Activated T-helper 2 cell treated with anti-CD3 and anti-CD28 coated beads, Interferon-gamma antibody, Interleukin-2, Interleukin-4, amounts not matched to agents 10 μg/mL and 5 μg/mL and 100 μg/mL, durations not matched to agents 14 hours and 24 hours and 36 hours (primary cell): ENCODE results near the gene APOA4. TPM values are rescaled to one million over a fixed set of nuclear protein-coding genes. Genes with fewer than 3 reads are reported as not detected.
"Not testable (repeated sequence)": the region's sequence is repeated elsewhere in the genome, so short reads cannot be mapped to it uniquely, and the experiment has no call there.

Source experiments
- DNase-seq: peaks from one replicate; pipeline ENCODE4 v3.0.0; 2021; ENCODE audit warnings: low spot score
- H3K27ac Mint-ChIP-seq: one replicate; pipeline ENCODE4 v1.8.0; 2021; ENCODE audit warnings: mixed read lengths
- H3K27me3 Mint-ChIP-seq: one replicate; pipeline ENCODE4 v1.8.0; 2021; ENCODE audit warnings: low read depth, mixed read lengths
- H3K36me3 Mint-ChIP-seq: one replicate; pipeline ENCODE4 v1.8.0; 2021; ENCODE audit warnings: low read depth, mixed read lengths
- H3K4me1 Mint-ChIP-seq: one replicate; pipeline ENCODE4 v1.8.0; 2021; ENCODE audit warnings: low read depth, mixed read lengths
- H3K4me3 Mint-ChIP-seq: one replicate; pipeline ENCODE4 v1.8.0; 2021; ENCODE audit warnings: low read depth, mild to moderate bottlenecking, moderate library complexity, mixed read lengths
- H3K9me3 Mint-ChIP-seq: one replicate; pipeline ENCODE4 v1.8.0; 2021; ENCODE audit warnings: mixed read lengths
- intact Hi-C: fragments of 100-400 bp; cut with micrococcal nuclease; formaldehyde crosslinking; loops from one replicate; pipeline ENCODE4 v1.15.1; 2023
- total RNA-seq: library from RNA; stranded (reverse); gene quantifications from 2 replicates; pipeline ENCODE4 v1.2.3, GENCODE V29; 2022

APOA4 gene
- total RNA-seq, 1 donor from 2014 or later, result not detected

DNA sequence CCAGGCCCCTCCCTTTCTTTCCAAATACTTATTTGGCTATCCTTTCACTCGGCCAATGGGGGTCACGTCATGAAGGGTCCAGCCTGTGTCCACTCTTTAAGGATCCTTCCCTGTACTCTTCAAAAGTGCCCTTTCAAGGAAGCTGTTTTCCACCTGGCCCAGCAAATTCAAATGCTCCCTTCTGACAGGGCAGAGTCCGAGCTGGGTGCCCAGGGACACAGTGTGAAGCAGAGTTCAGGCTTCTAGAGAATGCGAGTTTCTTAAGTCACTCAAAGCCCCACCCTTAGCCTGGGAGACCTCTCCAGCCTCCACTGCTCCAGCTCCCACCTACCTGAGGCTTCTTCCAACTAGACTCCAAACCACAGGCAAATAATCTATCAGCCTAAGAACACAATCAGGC lies 19.8 kb upstream of the APOA4 start:
- Mint-ChIP-seq H3K27ac (no peak overlapping the region), H3K36me3 (peaks cover 35% of the 10 kb centered on the region), H3K4me1 (peaks cover 3% of the 10 kb centered on the region), H3K4me3 (no peak overlapping the region), H3K9me3 (no peaks in the 10 kb centered on the region), H3K27me3 (no peaks in the 10 kb centered on the region)
- intact Hi-C loops, result no loop called here
- no peak for DNase-seq

DNA sequence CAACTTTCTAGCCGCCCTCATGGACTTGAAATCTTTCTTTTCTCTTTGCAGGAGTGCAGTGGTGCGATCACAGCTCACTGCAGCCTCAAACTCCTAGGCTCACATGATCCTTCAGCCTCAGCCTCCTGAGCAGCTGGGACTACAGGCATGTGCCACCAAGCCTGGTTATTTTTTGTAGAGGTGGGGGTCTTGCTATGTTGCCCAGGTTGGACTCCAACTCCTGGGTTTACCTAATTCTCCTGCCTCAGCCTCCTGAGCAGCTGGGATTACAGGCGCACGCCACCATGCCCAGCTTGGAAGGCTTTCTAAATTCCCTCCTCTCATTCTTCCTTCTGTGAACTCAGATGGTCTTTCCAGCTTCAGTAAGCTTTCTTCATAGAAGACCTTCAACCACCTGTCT lies 19.0 kb upstream of the APOA4 start:
- Mint-ChIP-seq H3K36me3 (peaks cover 31% of the 10 kb centered on the region), H3K4me1 (peaks cover 3% of the 10 kb centered on the region), H3K27ac (no peak overlapping the region), H3K9me3 (no peaks in the 10 kb centered on the region), H3K4me3 (no peak overlapping the region), H3K27me3 (no peaks in the 10 kb centered on the region)
- DNase-seq, result no peak
- intact Hi-C loops, result no loop called here

DNA sequence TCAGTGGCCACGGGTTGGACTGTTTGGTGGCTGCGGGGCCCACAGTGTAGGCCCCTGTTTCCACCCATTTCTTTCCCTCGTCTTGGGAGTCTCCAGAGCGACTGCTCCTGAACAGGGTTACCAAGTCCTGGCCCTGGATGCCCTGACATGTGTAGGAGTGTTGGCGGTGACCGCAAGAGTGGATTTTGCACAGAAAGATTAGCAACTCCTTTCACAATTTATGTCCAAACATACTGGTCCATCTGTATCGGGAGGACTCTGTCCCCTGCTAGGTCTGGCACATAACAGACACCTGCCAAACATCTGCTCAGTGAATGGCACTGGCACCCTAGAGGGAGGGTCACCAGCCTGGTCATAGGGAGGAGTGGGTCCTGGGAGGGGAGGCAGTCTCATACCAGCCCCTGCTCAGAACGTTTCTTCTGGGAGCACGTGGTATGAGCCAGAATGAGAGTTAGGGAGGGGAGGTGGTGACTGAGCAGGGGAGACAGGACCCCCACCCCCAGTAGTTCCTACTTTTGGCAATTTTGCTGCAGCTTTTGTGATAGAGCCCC lies 17.7 kb upstream of the APOA4 start:
- no peak for DNase-seq
- Mint-ChIP-seq H3K4me3 (no peak overlapping the region), H3K36me3 (peaks cover 19% of the 10 kb centered on the region), H3K9me3 (no peaks in the 10 kb centered on the region), H3K27ac (no peak overlapping the region), H3K27me3 (no peaks in the 10 kb centered on the region), H3K4me1 (peaks cover 4% of the 10 kb centered on the region)
- intact Hi-C loops, result no loop called here

DNA sequence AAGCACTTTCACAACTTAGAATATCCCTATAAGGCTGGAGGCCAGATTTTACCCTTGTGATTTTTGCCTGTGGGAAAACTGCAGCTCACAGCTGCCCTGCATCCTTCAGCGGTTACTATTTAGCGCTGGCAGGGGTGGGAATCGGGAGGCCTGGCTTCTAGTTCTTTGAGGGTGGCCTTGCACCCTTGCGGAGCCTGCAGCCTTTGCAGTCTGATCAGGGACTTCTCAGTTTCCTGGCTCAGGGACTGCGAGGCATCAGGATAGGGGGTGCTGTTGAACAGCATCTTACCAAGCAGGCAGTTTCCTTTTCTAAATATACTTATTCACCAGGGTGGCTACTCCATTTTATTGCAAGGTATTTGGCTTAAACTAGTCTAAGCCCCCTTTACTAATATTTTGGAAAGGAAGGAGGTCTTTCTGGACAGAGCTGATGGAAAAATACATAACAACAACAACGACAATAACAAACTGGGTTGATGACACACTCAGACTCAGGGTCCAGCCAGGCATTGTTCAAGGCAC lies 17.2 kb upstream of the APOA4 start:
- Mint-ChIP-seq H3K27me3 (no peaks in the 10 kb centered on the region), H3K4me1 (peaks cover 6% of the 10 kb centered on the region), H3K9me3 (no peaks in the 10 kb centered on the region), H3K4me3 (no peak overlapping the region), H3K27ac (no peak overlapping the region), H3K36me3 (peaks cover 16% of the 10 kb centered on the region)
- no peak for DNase-seq
- intact Hi-C loops, result no loop called here

DNA sequence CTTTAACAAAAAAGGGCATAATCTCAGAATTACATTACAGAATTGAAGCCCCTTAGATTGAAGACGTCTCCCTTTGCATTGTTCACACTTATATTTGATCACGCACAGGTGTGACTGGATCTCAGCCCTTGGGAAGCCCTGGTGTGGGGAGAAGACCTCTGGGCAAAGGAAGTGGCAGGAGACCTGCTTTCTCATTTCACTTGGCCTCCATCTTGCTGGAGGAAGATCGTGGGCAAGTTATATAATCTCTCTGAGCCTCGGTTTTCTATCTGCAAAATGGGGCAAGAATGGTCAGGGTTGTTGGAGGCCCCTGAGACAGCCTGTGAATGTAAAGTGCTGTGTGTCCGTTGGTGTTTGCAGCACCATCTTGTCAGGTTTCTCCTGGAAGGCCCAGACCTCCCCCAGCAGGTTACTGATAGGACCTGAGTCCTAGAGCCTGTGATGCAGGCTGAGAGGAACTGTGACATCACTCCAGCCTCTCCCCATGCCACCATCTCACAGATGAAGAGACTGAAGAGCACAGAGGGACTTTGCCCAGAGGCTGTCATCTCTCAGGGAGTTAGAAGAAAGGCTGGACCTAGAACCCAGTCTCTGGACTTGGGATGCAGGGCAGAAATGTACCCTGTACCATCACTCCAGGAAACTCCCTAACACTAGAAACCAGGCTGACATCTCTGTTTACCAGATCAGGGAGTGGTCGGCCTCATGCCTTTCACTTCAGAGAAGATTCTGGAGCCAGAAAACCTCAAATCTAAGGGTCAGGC lies 15.4 kb upstream of the APOA4 start:
- no peak overlapping the region for H3K4me3 Mint-ChIP-seq
- DNase-seq, result no peak

DNA sequence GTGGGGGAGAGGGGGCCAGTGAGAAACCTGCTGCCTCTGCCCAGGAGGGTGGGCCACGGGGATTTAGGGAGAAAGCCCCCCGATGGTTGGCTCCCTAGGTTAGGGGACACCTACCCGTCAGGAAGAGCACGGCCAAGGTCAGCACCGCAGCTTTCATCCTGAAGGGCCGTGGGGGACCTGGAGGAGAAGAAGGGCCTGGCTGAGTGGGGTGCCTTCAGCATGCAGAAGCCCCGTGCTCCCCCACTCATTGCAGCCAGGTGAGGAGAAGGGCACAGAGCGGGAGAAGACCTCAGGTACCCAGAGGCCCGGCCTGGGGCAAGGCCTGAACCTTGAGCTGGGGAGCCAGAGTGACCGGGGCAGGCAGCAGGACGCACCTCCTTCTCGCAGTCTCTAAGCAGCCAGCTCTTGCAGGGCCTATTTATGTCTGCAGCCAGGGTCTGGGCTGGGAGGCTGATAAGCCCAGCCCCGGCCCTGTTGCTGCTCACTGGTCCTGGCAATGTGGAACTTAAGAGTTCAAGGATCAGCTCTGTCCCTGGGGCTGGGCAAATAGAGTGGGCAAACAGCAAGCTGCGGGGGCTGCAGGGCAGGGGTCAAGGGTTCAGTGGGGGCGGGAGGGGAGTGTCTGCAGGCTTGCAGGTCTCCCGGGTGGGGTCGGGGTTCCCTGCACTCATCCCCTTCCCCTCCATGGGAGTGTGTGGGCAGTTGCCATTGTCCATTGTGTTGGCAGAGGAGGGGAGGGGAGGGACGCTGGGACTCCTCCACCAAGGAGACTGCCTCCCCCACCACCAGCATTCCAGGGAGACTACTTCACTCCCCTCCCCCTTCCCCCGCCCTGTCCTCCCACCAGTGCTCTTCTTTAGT lies 14.4 kb upstream of the APOA4 start, which contains the start of gene APOA1:
TSS of gene APOA1 (minus strand) at position 392 of the 861 bp plus-strand sequence. CDS start at position 157, 235 bp downstream.
- intact Hi-C loops, result loop anchor here (2.0 kb wide), 2 partner anchors 15 to 47 kb away; partner anchors contain the start of gene APOA5

More for the DNA sequence above, 15.4 kb upstream of the APOA4 start:
- H3K27me3 Mint-ChIP-seq, result no peaks in the 10 kb centered on the region
- no peaks in the 10 kb centered on the region for H3K9me3 Mint-ChIP-seq
- no peak overlapping the region for H3K27ac Mint-ChIP-seq
- H3K4me1 Mint-ChIP-seq, result peaks cover 6% of the 10 kb centered on the region
- intact Hi-C loops, result no loop called here
- peaks cover 6% of the 10 kb centered on the region for H3K36me3 Mint-ChIP-seq

DNA sequence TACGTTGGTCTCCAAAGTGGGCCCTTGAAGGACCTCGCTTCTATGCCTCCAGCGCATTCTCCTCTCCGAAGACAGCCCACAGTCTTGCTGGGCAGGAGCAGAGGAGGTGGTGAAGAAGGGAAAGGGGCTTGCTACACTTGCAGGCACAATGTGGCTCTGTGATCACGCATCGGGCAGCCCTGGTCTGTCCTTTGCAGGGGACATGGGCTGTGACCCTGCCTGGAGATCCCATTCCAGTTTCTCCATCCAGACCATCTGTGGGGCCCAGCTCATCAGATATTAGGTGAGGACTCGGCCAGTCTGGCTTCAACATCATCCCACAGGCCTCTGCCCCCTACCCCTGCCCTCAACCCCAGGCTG lies 13.5 kb upstream of the APOA4 start:
- Mint-ChIP-seq H3K4me1 (peaks cover 6% of the 10 kb centered on the region), H3K27me3 (no peaks in the 10 kb centered on the region), H3K9me3 (no peaks in the 10 kb centered on the region), H3K27ac (no peak overlapping the region), H3K4me3 (no peak overlapping the region), H3K36me3 (no peaks in the 10 kb centered on the region)
- intact Hi-C loops, result loop anchor here (2.0 kb wide), 2 partner anchors 16 to 46 kb away; partner anchors contain the start of gene APOA5
- no peak for DNase-seq

More for the DNA sequence above, 14.4 kb upstream of the APOA4 start, which contains the start of gene APOA1:
- Mint-ChIP-seq H3K27me3 (no peaks in the 10 kb centered on the region), H3K9me3 (no peaks in the 10 kb centered on the region), H3K4me1 (peaks cover 6% of the 10 kb centered on the region), H3K4me3 (no peak within 1 kb of the TSS), H3K36me3 (no peaks in the 10 kb centered on the region), H3K27ac (no peak within 1 kb of the TSS)
- DNase-seq, result no peak

DNA sequence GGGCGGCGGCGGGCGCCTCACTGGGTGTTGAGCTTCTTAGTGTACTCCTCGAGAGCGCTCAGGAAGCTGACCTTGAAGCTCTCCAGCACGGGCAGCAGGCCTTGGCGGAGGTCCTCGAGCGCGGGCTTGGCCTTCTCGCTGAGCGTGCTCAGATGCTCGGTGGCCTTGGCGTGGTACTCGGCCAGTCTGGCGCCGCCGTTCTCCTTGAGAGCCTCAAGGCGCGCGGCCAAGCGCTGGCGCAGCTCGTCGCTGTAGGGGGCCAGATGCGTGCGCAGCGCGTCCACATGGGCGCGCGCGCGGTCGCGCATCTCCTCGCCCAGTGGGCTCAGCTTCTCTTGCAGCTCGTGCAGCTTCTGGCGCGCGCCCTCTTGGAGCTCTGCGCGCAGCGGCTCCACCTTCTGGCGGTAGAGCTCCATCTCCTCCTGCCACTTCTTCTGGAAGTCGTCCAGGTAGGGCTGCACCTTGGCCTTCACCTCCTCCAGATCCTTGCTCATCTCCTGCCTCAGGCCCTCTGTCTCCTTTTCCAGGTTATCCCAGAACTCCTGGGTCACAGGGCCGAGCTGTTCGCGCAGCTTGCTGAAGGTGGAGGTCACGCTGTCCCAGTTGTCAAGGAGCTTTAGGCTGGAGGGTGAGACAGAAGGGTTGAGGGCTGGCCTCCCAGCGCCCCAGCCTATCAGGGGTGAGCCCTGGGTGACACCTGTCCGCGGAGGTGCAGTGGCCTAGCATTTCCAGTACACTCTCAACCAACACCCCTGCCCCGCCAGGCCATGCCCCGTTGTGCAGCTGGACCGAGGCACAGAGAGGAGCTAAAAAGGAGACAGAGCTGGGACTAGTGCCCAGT lies 12.9 kb upstream of the APOA4 start:
- DNase-seq, result peak; percentile 76
- Mint-ChIP-seq H3K4me1 (peaks cover 6% of the 10 kb centered on the region), H3K27ac (no peak overlapping the region), H3K4me3 (peak overlapping the region; percentile 49), H3K9me3 (no peaks in the 10 kb centered on the region), H3K27me3 (no peaks in the 10 kb centered on the region), H3K36me3 (no peaks in the 10 kb centered on the region)
- intact Hi-C loops, result loop anchor here (2.0 kb wide), 2 partner anchors 17 to 45 kb away; partner anchors contain the start of gene APOA5

DNA sequence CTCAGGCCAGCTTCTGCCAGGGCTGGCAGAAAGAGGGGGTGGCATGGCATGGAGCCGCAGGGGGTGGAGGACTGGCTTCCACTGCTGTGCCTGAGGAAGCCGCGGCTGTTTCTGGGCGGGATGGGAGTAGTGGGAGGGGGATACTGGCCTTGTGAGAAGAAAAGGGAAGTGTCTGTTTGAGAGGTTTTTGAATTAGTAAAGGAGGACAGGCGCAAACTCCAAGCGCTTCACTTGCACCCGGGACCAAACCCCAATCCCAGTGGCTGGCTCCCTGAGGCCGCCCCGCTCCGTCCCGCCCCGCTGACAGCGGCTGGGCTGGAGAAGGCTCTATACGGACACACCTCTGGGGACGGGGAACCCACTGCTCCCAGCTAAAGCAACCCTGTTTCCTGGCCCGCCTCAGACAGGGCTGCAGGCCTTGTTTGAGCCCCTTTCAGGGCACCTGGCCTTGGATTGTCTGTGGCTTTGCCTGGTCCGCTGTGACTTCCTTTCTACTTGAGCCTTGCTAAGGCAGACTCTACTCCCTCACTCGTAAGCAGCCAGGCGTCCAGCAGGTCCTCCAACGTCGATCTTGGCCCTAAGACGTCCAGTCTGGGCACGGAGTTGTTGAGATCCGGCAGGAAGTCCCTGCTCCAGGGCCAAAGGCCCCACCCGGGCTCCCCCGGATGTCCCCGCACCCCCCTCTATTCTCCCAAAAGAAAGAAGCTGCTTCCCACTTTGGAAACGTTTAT lies 12.1 kb upstream of the APOA4 start:
- H3K36me3 Mint-ChIP-seq, result no peaks in the 10 kb centered on the region
- no peaks in the 10 kb centered on the region for H3K27me3 Mint-ChIP-seq
- no peak overlapping the region for H3K27ac Mint-ChIP-seq
- H3K4me3 Mint-ChIP-seq, result peak overlapping the region; percentile 50
- peaks cover 6% of the 10 kb centered on the region for H3K4me1 Mint-ChIP-seq
- DNase-seq, result no peak
- no peaks in the 10 kb centered on the region for H3K9me3 Mint-ChIP-seq
- intact Hi-C loops, result no loop called here

DNA sequence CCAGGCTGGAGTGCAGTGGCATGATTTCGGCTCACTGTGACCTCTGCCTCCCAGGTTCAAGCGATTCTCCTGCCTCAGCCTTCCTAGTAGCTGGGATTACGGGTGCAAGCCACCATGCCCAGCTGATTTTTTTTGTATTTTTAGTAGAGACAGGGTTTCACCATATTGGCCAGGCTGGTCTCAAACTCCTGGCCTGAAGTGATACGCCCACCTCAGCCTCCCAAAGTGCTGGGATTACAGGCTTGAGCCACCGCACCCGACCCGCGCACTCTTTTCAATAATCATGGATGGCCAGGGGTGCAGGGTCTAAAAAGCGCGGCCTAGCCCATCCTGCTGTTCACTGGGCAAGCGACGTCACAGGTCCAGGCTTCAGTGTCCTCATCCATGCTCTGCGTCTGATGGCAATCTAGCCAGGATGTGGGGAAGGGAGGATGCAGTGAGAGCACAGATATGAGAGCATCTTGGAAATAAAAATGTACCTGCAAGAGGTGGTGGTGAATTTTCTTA lies 11.5 kb upstream of the APOA4 start:
- intact Hi-C loops, result not testable (repeated sequence)

DNA sequence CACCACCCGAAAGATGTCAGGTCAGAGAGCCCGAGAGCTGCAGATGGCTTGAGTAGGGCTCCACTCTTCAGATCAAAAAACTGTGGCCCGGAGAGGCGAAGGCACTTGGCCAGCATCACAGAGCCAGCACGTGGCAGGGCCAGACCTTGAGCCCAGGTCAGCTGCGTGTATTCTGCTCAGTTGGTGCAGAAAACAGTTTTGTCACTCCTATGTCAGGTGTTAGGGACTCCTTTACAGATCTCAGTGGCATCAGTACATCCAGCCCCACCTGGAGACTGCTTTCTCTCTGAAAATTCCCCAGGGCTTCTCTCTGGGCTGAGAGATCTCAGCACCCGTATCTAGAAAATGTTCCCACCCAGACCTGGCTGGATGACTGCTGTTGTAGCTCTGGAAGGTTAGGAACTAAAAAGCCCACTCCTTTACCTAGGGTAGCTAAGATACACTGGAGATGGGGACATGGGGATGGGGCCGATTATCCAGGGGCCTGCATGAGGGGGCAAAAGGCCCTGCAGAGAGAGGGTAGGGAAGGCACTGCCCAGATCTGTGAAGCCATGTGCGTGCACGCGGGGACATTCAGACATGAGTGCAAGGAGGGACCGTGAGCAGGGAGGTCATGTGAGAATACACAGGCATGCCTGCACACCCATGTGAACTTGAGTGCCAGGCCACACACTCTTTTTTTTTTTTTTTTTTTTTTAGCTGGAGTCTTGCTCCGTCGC lies 10.9 kb upstream of the APOA4 start:
- intact Hi-C loops, result no loop called here

More for the DNA sequence above, 11.5 kb upstream of the APOA4 start:
- H3K4me1 Mint-ChIP-seq, H3K36me3 Mint-ChIP-seq, H3K27ac Mint-ChIP-seq, H3K9me3 Mint-ChIP-seq, DNase-seq, H3K27me3 Mint-ChIP-seq: not testable (repeated sequence)
- H3K4me3 Mint-ChIP-seq, result peak overlapping the region; percentile 50

More for the DNA sequence above, 10.9 kb upstream of the APOA4 start:
- Mint-ChIP-seq H3K4me3 (no peak overlapping the region), H3K27me3 (no peaks in the 10 kb centered on the region), H3K27ac (no peak overlapping the region), H3K9me3 (no peaks in the 10 kb centered on the region), H3K4me1 (peaks cover 6% of the 10 kb centered on the region), H3K36me3 (no peaks in the 10 kb centered on the region)
- no peak for DNase-seq
